ENCODE measurements around the gene CHPF.

DNA sequence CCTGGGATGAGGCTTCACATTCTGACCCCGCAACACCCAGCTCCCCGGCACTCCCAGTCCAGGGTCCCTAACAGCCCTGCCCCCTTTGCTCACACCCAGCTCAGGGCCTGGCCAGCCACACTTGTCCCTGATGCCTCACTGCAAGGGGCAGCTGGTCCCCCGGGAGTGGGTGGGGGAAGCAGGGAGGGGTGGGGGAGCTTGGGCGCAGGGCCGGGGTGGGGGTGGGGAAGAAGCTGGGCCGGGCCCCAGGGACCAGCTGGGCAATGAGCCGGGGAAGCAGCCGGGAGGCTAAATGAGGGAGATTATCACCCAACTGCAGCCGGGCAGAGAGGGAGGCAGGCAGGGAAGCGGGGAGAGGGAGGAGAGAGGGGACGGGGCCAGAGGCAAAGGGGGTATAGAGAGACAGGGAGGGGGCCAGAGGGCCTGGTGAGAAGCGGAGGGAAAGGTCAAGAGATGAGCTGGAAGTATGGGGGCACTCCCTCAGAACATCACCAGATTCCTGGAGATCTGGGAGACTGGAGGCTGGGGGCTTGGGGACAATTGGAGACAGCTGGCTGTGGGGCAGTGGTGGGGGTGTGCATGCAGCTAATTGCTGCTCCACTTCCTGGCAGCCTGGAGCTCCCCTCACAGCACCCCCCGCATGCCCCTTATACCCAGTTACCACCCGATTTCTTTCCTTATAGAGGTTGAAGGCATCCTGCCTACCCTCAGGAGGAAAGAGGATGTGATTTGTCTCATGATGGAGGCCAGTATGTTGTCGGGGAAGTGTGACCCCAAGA lies 31.9 kb downstream of the CHPF start:
- TF ChIP-seq, protein P1, sequence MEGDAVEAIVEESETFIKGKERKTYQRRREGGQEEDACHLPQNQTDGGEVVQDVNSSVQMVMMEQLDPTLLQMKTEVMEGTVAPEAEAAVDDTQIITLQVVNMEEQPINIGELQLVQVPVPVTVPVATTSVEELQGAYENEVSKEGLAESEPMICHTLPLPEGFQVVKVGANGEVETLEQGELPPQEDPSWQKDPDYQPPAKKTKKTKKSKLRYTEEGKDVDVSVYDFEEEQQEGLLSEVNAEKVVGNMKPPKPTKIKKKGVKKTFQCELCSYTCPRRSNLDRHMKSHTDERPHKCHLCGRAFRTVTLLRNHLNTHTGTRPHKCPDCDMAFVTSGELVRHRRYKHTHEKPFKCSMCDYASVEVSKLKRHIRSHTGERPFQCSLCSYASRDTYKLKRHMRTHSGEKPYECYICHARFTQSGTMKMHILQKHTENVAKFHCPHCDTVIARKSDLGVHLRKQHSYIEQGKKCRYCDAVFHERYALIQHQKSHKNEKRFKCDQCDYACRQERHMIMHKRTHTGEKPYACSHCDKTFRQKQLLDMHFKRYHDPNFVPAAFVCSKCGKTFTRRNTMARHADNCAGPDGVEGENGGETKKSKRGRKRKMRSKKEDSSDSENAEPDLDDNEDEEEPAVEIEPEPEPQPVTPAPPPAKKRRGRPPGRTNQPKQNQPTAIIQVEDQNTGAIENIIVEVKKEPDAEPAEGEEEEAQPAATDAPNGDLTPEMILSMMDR (IDR thresholded peaks at IDR 0.05): no peak
- no peak for TF ChIP-seq POLR2AphosphoS5 (IDR thresholded peaks at IDR 0.05)

Measured in upper lobe of left lung (tissue), 4 donors.